HG02840 (cell line): ENCODE data around the gene DLGAP4.
"Not testable (repeated sequence)": the region's sequence is repeated elsewhere in the genome, so short reads cannot be mapped to it uniquely, and the experiment has no call there.

Experiments
- ATAC-seq: cut with Tn5 transposase; IDR thresholded peaks from one replicate; pipeline ENCODE4 v1.9.1; 2021; ENCODE audit warnings: mild to moderate bottlenecking, moderate library complexity, moderate number of reproducible peaks; ENCODE audit not compliant: unreplicated experiment, low FRiP score

DLGAP4 gene

DNA sequence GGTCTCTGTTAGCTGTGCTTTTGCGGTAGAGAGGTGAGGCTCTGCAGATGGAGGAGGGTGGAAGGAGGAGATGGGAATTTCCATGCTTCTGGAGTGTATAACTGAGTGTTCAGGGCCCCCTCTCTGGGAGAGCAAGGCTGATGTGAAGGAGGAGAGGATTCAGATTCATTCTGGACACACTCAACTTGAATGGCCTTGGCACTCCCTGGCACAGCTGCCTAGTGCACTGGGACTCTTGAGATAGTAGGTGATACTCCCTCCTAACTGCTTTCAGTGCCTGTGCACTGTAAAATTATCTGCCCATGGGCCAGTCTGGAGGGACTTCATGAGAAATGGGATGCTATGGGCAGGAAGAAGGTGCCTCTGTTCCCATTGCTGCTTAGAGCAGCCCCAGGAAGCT, 180.9 kb downstream of the DLGAP4 start:
- ATAC-seq: no peak

DNA sequence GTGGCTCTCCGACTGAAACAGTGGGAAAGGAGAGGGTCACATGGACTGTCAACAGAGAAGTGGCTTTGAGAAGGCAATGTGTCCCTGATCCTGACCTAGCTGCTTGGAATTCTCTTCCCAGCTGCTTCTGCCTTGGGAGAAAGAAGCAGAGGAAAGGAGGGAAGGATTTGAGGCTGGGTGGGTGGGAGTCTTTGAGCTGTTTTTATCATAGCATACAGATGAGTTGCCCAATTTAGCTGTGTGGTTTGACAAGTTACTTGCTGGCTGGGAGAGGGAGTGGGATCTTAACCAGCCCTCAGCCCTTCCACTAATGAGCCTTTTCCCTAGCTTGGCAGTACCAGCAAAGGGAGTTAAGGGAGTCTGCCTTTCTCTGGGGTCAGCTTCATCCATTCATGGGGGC, 184.1 kb downstream of the DLGAP4 start:
- ATAC-seq: no peak

DNA sequence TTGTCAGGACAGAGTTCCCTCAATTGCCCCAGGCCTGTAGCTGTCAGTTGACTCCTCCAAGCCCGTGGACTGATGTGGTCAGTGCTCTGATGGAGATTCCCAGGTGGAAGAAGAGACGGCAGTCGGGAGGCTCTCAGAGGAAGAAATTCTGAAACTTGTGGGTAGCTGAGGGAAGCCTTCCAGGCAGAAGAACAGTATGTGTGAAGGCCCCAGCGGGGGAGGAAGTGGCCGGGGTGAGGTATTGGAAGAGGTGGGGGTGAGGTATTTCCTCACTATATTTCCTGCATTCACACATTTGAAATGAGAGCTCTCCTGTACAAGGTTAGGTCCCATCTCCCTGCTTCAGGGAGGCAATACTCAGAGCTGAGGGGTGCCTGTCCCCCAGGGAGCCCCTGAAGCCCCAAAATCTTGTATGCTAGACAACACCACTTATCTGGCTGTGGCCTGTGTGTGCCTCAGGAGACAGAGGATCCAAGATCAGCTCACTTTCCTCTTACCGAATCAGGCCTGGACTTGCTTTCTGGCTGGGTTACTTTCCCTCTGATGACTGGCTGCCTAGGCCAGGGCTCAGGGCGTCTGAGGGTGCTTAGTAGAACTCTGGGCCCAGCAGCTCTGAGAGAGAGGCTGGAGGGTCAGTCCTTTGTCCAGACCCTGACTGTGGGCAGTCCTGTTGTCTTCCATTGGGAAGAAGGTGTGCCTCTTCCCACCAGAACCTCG, 185.9 kb downstream of the DLGAP4 start:
- ATAC-seq: no peak

DNA sequence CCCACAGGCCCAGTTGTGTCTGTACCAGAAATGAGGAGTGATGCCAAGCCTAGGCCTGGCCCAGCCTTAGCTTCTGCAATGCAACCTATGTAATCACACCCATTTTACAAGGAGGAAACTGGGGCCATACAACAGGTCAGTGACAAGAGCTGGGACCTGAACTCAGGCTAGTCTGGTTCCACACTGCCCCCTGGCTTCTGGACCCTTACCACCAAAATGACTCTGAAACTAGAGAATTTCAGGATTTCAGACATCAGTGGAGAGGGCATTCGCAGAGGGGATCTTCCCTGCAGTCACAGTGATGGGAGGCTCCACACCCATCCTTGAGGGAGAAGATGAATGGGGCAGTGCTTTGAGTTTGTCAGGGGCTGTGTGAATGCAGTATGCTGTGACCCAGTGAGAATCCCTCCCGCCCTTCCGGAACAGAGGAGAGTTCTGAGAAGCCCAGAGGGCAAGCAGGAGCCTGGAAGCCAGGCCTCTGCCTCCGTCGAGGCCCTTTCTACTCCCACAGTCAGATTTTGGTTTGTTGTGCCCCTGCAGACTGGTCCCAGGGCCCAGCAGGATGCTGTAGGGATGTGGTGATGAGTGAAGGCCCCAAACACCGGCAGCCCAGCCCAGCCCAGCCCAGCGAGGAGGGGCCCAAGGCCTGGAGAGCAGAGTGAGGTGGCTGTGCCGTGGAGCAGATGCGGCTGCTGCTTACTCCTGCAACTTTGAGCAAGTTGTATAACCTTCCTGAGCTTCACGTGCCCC, 187.1 kb downstream of the DLGAP4 start:
- no peak for ATAC-seq

DNA sequence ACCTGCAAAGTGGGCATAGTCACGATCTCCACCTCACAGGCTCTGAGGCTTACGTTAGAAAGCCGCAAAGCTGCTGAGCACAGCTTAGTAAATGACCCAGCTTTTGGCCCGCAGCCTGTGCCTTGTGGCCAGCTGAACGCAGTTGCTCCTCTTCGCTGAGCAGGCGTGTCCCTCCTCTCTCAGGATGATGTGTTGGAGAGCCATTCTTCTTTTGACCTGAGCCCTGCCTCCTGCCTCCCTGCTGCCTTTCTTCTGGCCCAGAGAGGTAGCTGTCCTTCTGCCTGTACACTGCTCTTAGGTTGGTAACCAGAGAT, 187.6 kb downstream of the DLGAP4 start:
- no peak for ATAC-seq

DNA sequence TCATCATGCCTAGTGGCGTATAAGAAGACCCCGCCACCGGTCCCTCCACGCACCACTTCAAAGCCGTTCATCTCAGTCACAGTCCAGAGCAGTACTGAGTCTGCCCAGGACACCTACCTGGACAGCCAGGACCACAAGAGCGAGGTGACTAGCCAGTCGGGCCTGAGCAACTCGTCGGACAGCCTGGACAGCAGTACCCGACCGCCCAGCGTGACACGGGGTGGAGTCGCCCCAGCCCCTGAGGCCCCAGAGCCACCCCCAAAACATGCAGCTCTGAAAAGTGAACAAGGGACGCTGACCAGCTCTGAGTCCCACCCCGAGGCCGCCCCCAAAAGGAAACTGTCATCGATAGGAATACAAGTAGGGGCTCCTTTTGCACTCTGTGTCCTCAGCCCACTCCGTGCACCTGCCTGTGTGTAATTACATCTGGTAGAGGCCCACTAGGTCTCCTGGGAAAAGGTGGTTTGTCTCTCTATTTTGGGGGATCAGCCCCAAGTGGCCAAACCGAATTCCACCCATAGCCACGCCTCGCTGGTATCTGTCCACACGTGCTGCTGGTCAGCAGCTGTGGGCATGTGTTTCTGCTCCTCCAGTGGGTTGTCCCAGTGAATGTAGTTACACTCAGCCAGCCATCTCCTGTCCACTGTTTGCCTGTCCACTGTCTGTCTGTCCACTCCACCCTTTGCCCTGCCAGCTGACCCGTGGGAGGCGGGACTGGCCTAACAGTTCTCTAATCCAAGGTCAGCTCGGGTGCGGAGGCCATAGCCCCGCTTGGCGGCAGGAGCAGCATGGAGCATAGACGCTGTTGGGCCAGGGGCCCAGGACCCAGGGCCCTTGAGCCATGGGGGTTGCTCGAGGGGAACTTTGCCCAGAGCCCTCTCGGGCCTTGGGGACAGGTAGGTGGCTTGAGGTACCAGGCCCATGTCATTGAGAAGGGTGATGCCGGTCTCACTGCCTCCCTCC, 190.8 kb downstream of the DLGAP4 start:
- no peak for ATAC-seq

DNA sequence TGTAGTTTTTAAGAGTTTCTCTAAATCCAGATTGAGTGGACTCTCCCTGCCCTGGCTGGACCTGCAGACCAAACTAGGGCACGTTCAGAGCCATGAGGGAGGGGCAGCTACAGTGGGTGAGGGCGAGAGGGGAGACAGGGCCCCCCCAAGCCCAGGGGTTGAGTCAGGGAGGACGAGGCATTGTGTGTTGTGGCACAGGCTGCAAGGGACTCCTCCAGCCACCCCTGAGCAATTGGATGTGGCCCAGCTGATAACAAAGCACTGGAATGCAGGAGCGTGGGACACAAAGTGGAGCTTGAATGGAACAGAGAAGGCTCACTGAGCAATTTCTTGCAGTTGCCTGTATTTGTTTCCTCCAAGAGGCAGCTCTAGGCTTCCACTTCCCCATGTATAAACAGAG, 191.7 kb downstream of the DLGAP4 start:
- no peak for ATAC-seq

DNA sequence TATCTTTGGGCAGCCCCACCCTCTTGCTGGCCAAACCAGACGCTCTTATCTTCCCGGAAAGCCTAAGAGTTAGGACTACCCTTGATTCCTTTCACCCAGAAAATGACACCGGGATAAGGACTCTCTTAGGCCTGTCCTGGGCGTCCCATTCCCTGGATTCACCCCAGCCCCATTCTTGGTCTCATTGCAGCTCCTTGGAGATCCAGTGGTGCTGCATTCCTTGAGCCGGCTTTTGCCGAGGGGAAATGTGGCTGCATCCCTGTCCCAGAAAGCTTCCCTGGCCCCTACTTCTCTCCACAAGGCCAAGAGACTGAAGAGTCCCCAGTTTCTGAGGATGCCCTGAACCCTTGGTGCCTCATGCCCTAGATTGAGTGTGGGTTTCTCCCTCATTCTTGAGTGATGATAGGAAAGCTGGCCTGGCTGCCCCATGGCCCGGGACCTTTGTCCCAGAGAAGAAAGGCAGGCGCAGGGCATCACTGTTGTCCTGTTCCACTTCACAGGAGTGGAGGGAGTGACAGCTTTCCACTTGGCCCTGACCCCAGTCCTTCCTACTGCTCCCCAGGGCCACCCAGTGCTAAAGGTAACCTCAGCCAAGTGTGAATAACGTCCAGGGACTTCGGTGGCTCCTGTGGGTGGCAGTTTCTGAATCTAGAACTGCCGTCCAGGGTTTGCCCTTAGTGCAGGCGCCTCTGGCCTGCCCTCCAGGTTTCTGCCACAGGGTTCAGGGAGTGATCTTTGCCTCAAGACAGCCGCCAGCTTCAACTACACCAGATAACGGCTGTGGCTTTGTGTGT, 192.4 kb downstream of the DLGAP4 start:
- no peak for ATAC-seq

DNA sequence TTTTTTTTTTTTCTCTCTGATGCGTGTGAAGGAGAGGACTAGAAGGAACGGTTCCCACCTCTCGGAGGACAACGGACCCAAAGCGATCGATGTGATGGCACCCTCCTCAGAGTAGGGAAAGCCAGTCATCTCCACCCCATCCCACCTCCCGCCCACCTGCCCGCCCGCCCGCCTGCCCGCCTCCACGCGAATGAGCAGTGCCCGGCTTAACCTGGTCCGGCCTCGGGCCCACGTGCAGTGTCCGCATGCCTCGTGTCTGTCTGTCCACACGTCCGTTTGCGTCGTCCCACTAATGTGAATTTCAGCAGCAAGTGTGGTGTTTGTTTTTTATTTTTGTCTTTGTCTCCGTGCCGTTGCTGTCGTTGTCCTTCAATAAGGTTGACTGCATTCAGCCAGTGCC, 193.1 kb downstream of the DLGAP4 start:
- ATAC-seq: no peak

DNA sequence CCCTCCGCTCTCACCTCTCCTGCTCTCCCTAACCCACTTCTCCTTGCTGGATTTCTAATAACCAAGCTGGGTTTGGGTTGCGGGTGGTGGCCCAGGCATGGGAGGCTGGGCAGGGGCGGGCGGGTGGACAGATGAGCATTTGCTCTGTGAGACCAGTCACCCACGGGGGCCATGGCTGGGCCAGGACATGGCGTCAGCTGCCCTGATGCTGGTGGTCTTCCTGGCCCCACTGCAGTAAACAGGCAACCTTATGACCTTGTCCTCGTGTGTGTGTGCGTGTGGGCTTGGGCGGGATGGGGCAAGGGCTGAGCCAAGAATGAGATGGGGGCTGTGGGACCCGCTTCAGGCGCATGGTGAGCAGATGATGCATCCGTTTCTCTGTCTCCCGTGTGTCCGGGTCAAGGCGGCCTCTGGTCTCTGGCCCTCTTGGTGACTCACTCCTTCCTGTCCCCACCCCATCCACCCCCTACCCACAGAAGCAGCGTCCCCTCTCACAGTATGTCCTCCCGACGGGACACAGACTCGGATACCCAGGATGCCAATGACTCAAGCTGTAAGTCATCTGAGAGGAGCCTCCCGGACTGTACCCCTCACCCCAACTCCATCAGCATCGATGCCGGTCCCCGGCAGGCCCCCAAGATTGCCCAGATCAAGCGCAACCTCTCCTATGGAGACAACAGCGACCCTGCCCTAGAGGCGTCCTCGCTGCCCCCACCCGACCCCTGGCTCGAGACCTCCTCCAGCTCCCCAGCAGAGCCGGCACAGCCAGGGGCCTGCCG, 193.8 kb downstream of the DLGAP4 start:
- no peak for ATAC-seq

DNA sequence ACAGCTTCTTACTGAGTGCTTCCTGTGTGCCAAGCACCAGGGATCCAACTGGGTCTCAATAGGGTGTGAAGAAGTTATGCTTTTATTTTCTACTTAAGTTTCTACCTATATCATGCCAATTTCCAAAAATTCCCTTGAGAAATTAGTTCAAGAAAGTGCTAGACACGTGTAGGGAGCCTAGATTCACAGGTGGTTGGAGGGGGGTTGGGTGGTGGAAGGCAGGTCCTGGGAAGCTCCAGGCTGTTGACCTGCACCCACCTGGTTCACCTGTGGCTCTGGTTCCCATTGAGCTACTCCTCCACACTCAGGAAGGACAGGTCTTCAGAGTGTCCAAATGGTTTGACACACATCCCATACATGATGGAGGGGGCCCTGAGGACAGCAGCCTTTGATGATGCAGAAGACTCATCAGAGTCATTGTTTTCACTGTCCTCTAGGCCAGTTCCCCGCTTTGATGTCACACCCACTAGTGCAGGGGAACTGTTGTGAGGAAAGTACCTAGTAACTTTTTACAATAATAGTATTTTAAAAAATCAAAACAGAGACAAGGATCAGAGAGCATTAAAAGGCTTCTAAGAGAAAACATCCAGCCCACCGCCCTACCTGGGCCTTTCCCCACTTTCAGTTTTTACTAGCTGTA, 195.3 kb downstream of the DLGAP4 start:
- no peak for ATAC-seq

DNA sequence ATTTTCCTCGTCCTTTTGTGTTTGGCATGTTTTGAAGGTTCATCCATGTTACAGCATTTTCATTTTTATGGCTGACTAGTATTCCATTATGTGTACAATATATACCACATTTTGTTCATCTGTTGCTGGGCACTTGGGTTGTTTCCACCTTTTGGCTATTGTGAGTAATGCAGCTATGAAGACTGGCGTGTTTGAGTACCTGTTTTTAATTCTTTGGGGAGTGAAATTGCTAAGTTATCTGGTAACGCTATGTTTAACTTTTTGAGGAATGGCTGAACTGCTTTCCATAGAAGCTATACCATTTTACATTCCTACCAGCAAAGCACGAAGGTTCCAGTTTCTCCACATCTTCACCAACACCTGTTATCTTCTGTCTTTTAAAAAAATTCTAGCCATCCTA, 198.2 kb downstream of the DLGAP4 start:
- no peak for ATAC-seq

DNA sequence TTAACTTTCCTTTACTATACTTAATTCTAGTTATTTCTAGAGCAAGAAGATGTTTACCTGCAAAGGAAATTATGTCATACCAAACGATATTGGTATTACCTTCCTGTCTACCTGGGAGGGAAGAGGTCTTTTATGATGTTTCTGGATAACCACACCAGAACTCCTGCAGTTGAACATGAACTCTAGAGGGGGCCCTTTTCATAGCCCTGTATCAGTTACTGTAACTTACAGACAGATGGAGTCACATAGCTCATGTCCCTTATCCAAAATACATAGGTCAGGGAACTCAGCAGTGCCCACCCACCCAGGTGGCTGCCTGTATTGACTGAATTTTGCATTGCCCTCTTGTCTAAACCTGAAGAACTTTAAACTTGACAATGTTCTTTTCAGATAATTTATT, 200.1 kb downstream of the DLGAP4 start:
- ATAC-seq: no peak

DNA sequence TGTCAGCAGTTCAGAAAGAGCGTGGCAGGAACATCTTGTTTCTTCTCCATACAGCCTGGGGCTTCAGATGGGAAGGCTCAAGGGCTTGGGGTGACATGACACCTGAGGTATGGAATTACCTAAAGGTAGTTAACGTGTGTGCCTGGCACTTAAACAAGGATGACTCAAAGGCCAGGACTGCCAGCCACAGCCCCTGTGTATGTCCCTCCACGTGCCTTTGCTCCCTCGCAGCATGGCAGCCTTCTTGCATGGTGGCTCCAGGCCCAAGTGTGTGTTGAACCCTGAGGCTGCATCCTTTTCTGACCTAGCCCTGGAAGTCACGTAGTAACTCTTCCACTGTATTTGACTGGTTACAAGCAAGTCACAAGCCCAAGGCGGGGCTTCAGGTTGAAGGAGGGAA, 201.6 kb downstream of the DLGAP4 start:
- no peak for ATAC-seq

DNA sequence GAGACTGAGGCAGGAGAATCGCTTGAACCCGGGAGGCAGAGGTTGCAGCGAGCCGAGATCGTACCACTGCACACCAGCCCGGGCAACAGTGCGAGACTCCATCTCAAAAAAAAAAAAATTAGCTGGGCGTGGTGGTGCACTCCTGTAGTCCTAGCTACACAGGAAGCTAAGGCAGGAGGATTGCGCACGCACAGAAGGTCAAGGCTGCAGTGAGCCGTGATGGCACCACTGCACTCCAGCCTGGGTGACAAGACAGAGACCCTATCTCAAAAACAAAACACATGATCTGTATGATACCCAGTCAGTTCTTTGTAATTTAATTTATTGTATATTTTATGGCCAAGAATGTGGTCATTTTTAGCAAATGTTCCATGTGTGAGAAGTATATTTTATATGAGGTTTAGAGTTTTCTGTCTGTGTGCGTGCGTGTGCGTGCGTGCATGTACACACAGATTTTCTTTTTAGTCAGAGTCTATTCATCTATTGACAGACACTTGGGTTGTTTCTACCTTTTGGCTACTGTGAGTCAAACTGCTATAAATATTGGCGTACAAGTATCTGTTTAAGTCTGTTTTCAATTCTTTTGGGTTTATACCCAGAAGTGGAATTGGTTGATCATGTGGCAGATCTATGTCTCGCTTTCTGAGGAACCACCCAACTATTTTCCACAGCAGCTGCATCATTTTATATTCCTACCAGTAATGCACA, 213.0 kb downstream of the DLGAP4 start:
- ATAC-seq: no peak

DNA sequence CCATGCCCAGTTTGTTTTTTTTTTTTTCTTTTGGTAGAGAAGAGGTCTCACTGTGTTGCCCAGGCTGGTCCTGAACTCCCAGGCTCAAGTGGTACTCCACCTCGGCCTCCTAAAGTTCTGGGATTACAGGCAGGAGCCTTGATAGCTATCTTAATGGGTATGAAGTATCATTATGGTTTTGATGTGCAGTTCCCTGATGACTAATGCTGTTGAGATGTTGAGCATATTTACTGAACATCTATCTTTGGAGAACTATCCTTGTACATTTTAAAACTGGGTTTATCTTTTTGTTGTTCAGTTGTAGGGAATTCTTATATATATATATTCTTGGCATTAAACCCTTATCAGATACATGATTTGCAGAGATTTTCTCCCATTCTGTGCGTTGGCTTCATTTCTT, 213.8 kb downstream of the DLGAP4 start:
- no peak for ATAC-seq

DNA sequence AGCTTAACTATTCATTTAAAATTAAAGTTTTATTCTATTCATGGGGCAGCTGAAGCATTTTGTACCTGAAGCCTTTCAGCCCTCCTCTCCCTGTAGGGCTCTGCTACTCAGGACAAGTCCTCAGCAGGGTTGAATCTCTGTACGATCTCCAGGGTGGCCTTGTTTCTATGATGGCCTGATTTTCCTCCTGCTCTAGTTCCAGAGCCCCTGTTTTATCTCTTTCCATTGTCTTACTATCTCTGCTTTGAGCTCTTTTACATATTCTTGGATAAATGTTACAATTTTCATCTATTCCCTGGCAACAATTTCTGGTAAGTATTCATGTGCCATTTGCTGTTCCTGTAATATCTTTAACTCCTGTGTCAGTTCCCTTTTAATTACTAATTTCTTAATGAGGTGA, 215.4 kb downstream of the DLGAP4 start:
- no peak for ATAC-seq

DNA sequence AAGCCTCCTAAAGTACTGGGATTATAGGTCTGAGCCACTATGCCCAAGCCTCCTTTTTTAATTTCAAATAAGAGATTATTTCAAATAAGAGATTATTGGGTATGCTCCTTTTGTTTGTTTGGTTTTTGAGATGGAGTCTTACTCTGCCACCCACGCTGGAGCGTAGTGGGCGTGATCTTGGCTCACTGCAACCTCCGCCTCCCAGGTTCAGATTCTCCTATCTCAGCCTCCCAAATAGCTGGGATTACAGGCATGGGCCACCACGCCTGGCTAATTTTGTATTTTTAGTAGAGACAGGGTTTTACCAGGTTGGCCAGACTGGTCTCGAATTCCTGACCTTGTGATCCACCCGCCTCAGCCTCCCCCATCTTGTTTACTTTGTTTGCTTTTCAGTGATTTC, 216.3 kb downstream of the DLGAP4 start:
- not testable (repeated sequence) for ATAC-seq

DNA sequence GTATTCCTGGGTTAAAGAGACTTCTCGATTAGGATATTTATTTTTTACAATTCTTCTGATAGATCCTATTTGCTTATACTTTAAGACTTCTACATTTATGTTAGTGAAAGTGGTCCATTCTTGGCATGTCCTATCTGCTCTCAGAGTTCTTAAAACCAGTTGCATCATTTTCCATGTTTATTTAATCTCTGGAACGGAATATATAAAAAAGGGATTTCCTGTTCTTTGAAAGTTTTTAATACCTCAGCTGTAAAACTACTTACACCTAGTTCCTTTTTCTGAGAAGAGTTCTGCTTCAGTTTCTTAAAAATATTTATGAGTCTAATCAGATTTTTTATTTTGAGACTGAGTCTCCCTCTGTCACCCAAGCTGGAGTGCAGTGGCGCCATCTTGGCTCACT, 217.2 kb downstream of the DLGAP4 start:
- ATAC-seq: no peak
